NCI-H146 (cell line): ENCODE results near the gene HAVCR1.

ENCODE experiments used
- DNase-seq: peaks from one replicate; lab custom pipeline; 2025; lab: John Stamatoyannopoulos, UW

Gene HAVCR1

GRCh38 chr5:156991714-156992113 is 67.2 kb downstream of the HAVCR1 start:
- no peak for DNase-seq

- no peak for DNase-seq
Measured at GRCh38 chr5:156984064-156984463, 74.9 kb downstream of the HAVCR1 start.

GRCh38 chr5:156981481-156981880 is 77.4 kb downstream of the HAVCR1 start:
- DNase-seq: no peak
